NCI-H446 treated with DMSO at 0.1 percent for 48 hours (cell line): ENCODE data around the gene SUMO2.

ENCODE experiments used
- DNase-seq: peaks from one replicate; lab custom pipeline; 2025; lab: John Stamatoyannopoulos, UW

SUMO2 gene

DNA sequence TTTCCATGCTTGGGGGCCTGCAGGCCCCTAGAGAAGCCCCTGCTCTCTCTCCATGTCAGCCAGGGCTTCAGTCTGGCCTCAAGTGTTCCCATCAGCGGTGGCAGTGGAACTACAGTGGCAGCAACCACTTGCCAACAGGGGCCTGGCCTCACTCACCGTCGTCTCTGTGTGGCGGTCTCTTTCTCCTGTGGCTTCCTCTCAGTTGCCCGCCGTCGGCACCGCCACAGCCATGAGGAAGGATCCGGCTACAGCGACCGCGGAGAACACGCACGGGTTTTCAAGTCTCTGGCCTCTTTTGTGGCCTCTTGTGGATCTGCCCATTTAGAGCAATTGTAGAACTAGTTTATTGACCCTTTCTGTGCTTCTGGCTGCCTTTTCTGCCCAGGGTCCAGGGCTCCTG lies 64.5 kb downstream of the SUMO2 start:
- no peak for DNase-seq

DNA sequence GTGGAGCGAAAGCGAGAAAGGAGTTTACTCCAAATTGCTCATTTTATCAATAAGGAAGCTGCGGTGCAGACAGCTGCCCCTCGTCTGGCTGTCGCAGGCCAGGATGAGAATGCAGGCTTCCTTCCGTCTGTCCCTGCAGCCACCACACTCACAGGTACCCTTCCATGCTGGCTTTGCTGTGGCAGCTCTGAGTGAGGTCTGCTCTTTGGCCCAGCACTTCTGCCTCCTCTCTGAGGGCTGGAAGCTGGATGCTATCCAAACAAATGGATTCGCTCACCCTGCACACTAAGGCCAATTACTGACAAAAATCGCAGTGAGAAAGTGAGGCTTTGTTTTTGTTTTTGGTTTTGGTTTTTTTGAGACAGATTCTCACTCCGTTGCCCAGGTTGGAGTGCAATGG lies 66.0 kb downstream of the SUMO2 start:
- DNase-seq = no peak
